ENCODE data around the gene SLCO3A1.
A peak's percentile ranks its signal among the peaks of the same experiment; 100 is the strongest.

SLCO3A1 gene

GRCh38 chr15:91885054-91885453, 31.5 kb downstream of the SLCO3A1 start:
- DNase-seq: no peak

DNA sequence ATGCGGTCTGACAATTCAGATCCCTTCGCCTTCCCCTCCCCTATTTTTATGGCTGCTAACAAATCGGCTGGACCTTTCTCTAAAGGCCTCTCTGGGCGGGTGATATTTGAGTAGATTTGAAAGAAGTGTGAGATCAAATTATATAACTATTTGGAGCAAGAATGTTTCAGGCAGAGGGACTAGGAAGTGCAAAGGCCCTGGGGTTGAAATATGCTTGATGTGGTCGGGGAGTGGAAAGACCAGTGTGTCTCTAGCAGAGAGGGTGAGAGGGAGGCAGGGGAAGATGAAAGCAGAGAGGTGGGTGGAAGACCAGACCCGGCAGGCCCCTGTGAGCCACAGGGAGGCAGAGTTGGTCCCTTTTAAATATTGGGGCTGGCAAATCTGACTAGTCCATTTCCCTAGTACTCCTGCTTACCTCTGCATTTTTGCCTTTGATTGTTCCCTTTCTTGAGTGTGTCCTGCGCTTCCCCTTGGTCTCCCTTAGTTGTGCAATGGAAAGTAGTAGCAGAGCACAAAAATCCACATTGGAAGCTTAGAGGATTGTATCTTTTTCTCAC, 32.3 kb downstream of the SLCO3A1 start:
- peak; percentile 62 for DNase-seq

DNA sequence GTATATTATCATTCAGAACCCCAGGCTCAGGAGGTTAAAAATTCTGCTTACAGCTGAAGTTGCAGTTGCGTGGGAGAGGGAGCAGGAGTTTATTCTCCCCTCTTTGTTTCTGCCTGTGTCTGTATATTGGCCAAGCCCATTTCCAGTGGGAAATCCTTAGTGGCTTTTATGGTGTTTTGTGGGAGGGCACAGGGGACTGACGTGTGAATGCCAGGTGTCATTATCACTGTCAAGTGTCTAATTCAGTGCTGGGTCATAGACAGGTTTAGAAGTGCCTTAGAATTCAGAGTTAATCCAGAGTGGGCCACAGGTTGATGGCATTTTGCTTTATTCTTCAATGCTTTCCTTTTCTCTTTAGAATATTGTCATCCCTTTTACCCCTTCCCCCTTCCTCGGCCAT, 33.4 kb downstream of the SLCO3A1 start:
- no peak for DNase-seq

DNA sequence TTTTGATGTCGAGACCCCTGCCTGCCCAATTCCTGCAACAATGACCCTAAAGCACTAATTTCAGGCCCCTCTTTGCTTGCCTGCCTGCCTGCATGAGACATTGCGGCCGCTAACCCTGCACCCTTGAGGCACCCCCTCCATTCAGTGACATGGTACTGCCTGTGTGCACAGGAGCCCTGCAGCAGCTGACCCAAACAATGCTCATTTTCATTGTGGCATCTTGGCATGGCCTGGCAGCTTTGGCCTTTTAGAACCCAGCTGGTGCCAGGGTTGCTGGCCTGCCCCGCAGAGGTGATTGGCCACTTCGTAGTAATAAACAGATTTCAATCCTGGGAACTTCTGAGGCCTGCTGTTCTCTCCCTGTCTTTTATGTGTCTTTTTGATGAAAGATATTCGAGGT, 33.8 kb downstream of the SLCO3A1 start:
- DNase-seq: no peak

DNA sequence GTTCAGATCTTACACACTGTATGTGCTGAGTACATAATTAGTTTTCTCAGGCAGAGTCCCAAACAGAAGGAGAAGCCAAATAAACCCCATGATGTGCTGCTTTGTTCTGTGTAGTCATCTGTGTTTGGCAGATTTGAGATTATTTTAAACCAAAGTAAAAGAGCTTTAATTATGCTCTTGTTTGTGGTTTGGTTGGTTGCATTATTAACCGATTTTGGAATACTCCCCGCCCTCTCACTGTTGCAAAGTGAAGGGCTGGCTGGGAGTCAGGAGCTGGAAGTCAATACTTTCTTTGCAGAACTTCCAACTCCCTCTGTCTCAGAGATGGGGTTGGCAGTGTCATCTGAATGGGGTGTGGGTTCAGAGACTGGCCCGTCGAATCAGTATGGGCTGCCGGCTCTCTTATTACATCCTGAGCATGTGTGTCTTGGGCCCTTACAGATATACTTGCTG, 34.4 kb downstream of the SLCO3A1 start:
- no peak for DNase-seq

DNA sequence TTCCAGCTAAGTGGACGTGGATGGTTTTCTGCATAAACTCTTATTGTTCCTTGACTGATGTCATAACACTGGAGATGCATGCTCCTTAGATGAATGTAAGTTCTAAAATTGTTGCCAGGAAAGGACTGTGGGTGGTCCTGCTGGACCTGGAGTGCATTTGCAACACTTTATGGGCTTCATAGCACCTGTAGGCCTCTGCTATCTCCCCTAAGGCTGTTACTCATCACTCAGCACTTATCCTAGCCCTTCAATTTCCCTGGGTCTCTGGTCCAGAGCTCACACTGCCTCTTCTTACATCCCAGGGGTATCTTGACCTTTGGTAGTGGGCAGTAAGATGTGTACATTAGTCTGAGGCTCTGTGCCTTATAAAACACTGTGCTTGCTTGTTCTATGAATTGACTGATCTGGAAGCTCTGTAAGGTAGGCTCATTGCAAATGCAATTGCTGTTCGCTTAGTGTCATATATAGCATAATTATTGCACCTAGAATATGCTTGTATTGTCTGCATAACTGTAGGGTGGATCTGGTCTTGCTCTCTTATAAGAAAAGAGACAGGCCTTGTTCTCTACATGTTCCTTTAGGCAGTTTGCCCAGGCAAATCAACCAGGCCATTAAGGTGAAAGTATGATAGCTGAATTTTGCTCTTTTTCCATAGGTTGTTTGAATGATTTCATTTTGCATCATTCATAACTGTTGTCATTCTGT, 35.8 kb downstream of the SLCO3A1 start:
- no peak for DNase-seq

DNA sequence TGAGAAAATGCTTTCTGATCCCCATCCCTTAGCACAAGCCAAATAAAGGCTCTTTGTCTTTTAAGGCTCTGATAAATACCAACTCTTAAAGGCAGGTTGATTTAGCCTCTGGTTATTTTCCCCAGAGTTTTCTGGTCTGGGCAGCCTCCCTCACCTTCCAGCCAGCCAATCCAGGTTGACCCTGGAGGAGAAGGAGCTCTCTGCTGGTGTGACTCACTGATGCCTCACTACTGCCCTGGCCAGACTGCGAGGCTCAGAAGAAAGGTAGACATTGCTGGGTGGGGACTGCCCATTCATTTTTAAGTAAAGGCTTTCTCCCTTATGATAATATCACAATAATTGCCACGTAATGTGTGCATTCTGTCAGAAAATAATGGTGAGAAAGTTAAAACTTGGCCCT, 37.1 kb downstream of the SLCO3A1 start:
- no peak for DNase-seq

DNA sequence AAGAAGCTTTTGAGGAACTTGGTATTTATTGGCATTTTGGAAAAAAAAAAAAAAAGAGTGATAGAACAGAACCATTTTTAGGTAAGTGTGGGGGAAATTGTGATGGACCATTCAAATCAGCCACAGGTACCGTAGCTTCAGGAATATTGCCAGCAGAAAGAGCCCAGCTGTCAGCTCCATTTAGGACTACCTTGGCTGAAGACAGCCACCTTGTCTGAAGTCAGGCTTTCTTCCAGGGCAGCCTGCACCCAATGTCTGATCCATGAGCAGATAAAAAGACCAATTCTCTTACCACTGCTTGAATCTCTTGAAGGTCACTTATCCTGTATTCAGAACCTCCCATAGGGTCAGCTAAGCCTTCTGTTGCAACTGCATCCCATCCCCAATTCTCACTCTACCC, 37.6 kb downstream of the SLCO3A1 start:
- DNase-seq: no peak

DNA sequence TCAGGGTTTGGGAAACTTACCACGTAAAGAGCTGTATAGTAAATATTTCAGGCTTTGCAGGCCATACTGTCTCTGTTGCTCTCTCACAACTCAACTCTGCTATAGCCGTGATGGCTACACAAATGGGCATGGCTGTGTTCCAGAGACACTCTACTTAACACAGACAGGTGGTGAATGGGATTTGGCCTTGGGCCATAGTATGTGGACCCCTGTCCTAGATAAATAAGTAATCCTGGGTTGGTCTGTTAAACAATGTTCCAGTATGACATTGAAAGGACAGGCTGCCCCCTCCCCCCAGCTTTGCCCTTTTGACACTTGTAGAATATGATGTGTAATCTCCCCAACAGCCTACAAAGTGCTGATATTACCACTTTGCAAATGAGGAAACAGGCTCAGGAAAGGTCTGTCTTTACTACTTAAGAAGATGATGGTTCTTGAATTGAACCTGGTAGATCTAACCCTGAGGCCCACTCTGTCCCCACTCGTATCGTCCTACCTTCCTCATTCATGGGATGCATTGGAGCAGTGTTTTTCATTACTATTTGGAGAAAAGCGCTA, 38.4 kb downstream of the SLCO3A1 start:
- peak; percentile 45 for DNase-seq

- no peak for DNase-seq
These were observed 38.9 kb downstream of the SLCO3A1 start for GRCh38 chr15:91892436-91892835.

DNA sequence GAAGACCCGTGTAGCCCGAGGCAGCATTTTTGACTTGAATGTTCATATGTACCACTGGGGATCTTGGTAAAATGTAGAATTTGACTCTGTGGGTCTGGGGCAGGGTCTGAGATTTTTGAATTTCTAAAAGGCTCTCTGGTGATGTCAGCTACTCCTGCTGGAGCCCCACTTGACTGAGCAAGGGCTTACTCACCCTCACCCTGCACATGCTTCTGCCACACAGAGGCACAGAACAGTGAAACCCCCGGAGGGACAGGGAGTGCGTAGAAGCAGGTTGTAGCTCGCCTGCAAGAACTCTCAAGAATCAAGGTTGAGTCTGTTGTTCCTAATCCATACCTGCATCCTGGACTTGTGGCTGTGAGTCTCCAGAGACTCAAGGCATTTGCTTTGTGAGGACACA, 41.1 kb downstream of the SLCO3A1 start:
- DNase-seq: no peak

DNA sequence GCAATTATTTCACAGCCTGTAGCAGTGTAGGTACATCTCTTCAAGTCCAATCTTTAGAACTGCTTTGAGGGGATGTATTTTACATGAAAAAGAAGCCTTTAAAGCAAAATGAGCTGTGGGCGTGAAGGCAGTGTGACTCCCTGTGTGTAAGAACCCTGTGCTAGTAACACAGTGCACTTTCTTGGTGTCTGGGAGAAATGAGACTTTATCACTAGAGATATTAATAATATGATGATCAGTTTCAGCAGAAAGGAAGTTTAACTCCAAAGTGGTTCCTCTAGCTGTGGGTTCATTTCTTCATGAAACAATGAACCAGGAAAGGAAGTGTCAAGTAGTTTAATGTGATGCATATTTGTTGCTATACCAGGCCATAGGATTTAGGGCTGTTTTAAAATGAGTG, 41.5 kb downstream of the SLCO3A1 start:
- DNase-seq: no peak

DNA sequence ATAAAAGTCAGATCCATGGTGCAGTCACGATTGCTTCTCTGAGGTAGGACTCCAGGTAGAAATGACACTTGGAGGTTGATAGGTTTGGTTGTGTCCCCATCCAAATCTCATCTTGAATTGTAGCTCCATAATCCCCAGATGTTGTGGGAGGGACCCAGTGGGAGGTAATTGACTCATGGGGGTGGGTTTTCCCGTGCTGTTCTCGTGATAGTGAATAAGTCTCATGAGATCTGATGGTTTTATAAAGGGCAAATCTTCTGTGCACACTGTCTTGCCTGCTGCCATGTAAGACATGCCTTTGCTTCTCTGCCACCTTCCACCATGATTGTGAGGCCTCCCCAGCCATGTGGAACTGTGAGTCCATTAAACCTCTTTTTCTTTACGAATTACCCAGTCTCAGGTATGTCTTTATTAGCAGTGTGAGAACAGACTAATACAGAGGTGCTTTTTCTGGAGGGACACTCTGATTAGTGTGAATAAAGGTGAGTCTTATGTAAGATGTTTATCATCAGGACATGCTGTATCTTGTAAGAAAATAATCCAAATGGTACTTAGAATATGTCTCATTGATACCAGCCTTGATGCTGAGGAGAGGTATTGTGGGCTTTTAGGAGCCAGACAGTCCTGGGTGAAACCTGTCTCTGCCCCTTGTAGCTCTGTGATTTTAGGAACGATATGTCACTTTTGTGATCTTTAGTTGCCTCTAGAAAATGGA, 43.0 kb downstream of the SLCO3A1 start:
- no peak for DNase-seq

DNA sequence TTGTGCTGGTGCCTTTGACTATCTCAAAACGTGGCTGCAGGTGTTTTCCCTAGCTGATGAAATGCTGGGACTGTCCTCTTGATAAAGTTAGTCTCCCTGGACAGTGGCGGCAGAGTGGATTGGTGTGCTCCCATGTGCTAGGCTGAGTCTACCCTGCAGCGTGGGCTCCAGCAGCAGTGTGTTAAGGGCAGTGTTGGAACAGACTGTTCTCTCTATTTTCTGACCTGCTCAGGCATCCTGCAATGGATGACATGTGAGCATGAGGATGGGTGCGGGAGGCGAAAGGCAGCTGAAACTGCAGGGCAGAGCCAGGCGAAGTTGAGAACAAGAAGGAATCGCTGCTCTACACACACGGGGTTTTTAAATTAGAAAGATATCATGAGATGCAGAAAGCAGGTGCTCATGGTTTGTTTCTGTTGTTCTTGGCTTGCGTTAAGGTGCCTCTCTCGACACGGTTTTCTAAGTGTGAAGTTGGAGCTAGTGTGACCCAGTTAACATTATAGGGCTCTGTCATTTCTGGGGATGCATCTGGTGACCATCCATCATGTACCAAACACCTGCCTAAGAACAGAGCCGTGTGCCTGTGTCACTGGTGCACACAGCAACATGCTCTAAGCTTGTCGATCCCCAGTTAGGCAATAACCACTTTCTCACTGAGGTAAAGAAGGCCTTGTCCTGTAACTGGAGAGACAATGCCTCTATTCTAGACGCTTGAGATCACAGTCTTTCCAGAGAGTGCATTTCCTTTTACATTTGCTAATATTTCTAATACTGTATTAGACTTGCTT, 44.3 kb downstream of the SLCO3A1 start:
- no peak for DNase-seq

DNA sequence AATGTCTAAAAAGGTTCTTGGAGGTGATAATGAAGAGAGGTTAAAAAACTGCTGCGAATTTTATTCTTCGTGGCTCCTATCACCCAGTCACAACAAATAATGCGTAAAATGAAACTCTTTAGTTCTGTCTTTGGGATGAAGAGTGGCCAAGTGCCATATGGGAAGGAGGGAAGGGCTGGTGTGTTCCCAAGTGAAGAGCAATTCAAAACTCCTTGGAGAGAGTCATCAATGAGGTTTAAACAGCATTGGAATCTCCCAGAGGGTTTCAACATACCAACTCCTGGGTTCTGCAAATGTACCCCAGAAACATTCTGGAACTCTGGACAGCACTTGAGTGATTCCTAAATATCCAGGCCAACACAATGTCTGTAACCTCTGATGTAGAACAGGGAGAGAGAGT, 45.3 kb downstream of the SLCO3A1 start:
- no peak for DNase-seq

DNA sequence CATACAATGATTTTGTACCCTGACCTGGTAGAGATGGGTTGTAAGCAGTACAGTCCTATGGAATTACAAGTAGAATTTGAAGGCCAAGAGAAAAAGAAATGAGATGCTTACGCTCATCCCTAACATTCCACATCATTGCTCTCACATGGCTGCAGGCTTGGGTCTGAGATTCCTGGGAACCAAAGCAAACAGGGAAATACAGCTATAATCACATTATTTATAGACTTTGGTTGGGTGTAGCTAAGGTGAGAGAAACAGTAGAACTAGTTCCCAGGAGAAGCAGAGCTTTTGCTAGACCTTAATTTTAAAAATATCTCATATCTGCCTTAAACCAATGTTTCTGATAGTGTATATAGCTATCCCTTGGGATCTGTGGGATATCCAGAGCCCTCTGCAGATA, 51.4 kb downstream of the SLCO3A1 start:
- DNase-seq: no peak

- peak; percentile 82 for DNase-seq
These were observed 54.9 kb downstream of the SLCO3A1 start for GRCh38 chr15:91908391-91908790.

- DNase-seq: no peak
These were observed 55.6 kb downstream of the SLCO3A1 start for GRCh38 chr15:91909111-91909510.

DNA sequence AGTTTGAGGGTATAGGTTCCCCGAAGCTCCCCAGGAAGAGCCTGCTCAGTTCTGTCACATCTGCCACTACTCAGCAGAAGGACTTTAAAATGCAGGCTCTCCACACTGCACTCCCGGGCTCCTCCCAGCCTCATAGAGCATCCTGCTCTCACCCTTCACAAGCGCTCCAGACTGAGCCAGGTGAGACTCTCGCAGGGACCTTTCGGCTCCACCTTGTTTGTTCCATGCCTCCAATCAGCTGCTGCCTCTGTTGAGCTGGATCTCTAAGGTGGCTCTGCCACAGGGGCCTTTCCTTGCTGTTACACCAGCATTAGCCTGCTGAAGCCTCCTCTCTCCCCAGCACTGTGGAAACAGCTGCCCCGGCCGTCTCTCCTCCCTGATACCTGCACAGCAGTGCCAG, 56.1 kb downstream of the SLCO3A1 start:
- DNase-seq: no peak

- peak; percentile 16 for DNase-seq
These were observed 58.3 kb downstream of the SLCO3A1 start for GRCh38 chr15:91911844-91912243.

- DNase-seq: no peak
These were observed 58.8 kb downstream of the SLCO3A1 start for GRCh38 chr15:91912336-91912735.

DNA sequence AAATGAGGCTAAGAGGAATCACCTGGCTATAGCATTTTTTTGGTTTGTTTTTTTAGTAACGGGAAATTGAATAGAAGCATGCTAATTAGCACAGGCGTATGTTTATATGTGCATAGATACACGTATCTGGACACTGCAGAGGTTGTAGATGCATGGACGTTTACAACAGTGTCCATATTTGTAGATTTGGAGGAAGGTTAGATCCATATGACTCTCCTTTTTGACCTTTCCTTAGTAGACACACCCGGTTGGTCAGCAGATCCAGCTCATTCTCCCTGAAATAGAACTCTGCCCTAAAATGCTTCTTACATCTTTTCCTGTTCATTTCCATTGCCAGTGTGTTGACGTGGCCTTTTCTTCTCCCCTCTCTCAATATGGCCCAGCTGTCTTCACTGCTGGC, 60.1 kb downstream of the SLCO3A1 start:
- DNase-seq: no peak

DNA sequence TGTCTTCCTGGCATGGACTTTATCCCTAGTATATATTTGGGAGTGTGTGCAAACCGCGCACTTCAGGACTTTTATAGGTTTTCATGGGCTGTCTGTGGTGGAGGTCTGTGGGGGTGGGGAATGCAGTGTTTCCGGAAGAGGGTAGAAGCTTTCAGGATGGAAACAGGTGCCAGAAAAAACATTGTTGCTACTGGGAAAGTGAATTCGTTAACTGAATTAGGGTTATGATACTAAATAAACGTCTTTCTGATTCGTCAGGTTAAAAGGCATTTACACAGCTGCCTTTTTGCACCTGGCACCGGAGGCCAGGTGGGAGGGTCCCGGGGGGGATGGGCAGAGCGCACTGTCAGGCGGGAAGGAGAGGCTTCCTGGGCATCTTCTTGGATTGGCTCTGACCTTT, 62.1 kb downstream of the SLCO3A1 start:
- DNase-seq: no peak
